ENCODE data around the gene SMIM24.

- TF ChIP-seq, protein P1, sequence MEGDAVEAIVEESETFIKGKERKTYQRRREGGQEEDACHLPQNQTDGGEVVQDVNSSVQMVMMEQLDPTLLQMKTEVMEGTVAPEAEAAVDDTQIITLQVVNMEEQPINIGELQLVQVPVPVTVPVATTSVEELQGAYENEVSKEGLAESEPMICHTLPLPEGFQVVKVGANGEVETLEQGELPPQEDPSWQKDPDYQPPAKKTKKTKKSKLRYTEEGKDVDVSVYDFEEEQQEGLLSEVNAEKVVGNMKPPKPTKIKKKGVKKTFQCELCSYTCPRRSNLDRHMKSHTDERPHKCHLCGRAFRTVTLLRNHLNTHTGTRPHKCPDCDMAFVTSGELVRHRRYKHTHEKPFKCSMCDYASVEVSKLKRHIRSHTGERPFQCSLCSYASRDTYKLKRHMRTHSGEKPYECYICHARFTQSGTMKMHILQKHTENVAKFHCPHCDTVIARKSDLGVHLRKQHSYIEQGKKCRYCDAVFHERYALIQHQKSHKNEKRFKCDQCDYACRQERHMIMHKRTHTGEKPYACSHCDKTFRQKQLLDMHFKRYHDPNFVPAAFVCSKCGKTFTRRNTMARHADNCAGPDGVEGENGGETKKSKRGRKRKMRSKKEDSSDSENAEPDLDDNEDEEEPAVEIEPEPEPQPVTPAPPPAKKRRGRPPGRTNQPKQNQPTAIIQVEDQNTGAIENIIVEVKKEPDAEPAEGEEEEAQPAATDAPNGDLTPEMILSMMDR (IDR thresholded peaks at IDR 0.05), result no peak
- TF ChIP-seq POLR2A (IDR thresholded peaks at IDR 0.05) (no peak), POLR2AphosphoS5 (IDR thresholded peaks at IDR 0.05; ENCODE audit: insufficient read depth in 1 of 2, low read depth in 1 of 2) (peak in 1 of 2 donors; percentile 20)
These were observed 28.9 kb downstream of the SMIM24 start for GRCh38 chr19:3451451-3451866.

Measured in vagina (tissue), 2 donors.